Panc1 (cell line): ENCODE data around the gene KCNQ1. TPM values are rescaled to one million over a fixed set of nuclear protein-coding genes. Genes with fewer than 3 reads are reported as not detected.

Source experiments
- ATAC-seq: fragments of 200-7000 bp; cut with Tn5 transposase; 2 replicates; pipeline ENCODE4 v1.9.1; 2020; ENCODE audit warnings: mild to moderate bottlenecking, moderate library complexity
- BruUV-seq: library from RNA; stranded (reverse); fragments of 400-500 nt; replicated peaks from 2 replicates; lab custom pipeline; 2021; lab: Mats Ljungman, UMichigan
- CTCF ChIA-PET: fragments of 300-600 bp; sonication (Branson Sonifier 250); formaldehyde crosslinking; loops from one replicate; lab custom pipeline; 2022; ENCODE audit warnings: antibody characterized with exemption; lab: Charles Lee
- POLR2A ChIA-PET: fragments of 300-600 bp; sonication (Branson Sonifier 250); formaldehyde crosslinking; loops from one replicate; lab custom pipeline; 2022; ENCODE audit warnings: antibody characterized with exemption; lab: Charles Lee
- DNase-seq: peaks from one replicate; pipeline ENCODE4 v3.0.0-alpha.2; 2010; ENCODE audit warnings: low read depth, low spot score
- H3K27ac ChIP-seq: 2 replicates; pipeline ENCODE4 v1.5.1; 2011; ENCODE audit warnings: mild to moderate bottlenecking, low read length, inconsistent platforms
- H3K27me3 ChIP-seq: fragments of 200-500 bp; sonication (Bioruptor generic); 2 replicates; pipeline ENCODE4 v1.6.0; 2014; ENCODE audit warnings: low read length, inconsistent platforms; ENCODE audit not compliant: control insufficient read depth, insufficient read depth
- H3K36me3 ChIP-seq: fragments of 200-500 bp; sonication (Bioruptor generic); 2 replicates; pipeline ENCODE4 v1.5.1; 2014; ENCODE audit warnings: inconsistent platforms, mild to moderate bottlenecking, low read length, moderate library complexity; ENCODE audit not compliant: control insufficient read depth, insufficient read depth
- H3K4me1 ChIP-seq: 2 replicates; pipeline ENCODE4 v1.5.1; 2011; ENCODE audit warnings: inconsistent platforms, mild to moderate bottlenecking, low read length, moderate library complexity; ENCODE audit not compliant: control insufficient read depth, insufficient read depth
- H3K4me3 ChIP-seq, 2 experiments: 2 replicates each; pipeline ENCODE4 v1.5.1; 2011 to 2012; ENCODE audit warnings: low read depth in 2 of 2, low read length in 2 of 2, mild to moderate bottlenecking in 2 of 2, inconsistent platforms in 1 of 2, moderate library complexity in 1 of 2
- H3K9me3 ChIP-seq: fragments of 200-500 bp; sonication (Bioruptor generic); 2 replicates; pipeline ENCODE4 v1.5.1; 2014; ENCODE audit warnings: low read depth, mild to moderate bottlenecking, inconsistent platforms, low read length, moderate library complexity; ENCODE audit not compliant: control insufficient read depth, insufficient read depth
- CTCF ChIP-seq: fragments of 450-650 bp; IDR thresholded peaks from 2 replicates; pipeline ENCODE4 v1.5.1; 2017; ENCODE audit warnings: mild to moderate bottlenecking
- POLR2AphosphoS5 ChIP-seq: IDR thresholded peaks from 2 replicates; pipeline ENCODE4 v1.6.1; 2012; ENCODE audit warnings: mild to moderate bottlenecking, low read depth, low read length, moderate library complexity
- REST ChIP-seq, 2 experiments: IDR thresholded peaks; 2 replicates each; pipeline ENCODE4 v1.6.1; 2011 to 2012; ENCODE audit warnings: low read depth in 2 of 2, control low read depth in 1 of 2, low read length in 1 of 2, mild to moderate bottlenecking in 1 of 2, moderate library complexity in 1 of 2; ENCODE audit not compliant: insufficient read depth in 1 of 2
- SIN3A ChIP-seq: IDR thresholded peaks from 2 replicates; pipeline ENCODE4 v1.6.1; 2012; ENCODE audit warnings: low read depth, mild to moderate bottlenecking, low read length, moderate library complexity, borderline replicate concordance; ENCODE audit not compliant: insufficient read depth
- TCF7L2 ChIP-seq: IDR thresholded peaks from 2 replicates; pipeline ENCODE4 v1.6.1; 2011; ENCODE audit warnings: mild to moderate bottlenecking, low read depth, low read length, inconsistent platforms
- in situ Hi-C: cut with HindIII; loops from 2 replicates; pipeline ENCODE4 v1.10.0; 2016; ENCODE audit warnings: low sequenced_read_pairs, low pct_unique_long_range_greater_than_20kb
- intact Hi-C: fragments of 100-400 bp; cut with micrococcal nuclease; formaldehyde crosslinking; loops from one replicate; pipeline ENCODE4 v1.10.0; 2022; ENCODE audit not compliant: unreplicated experiment
- total RNA-seq: library from RNA; stranded (reverse); gene quantifications from one replicate; pipeline ENCODE4 v1.2.1, GENCODE V29; 2021; ENCODE audit not compliant: unreplicated experiment

Gene KCNQ1
- total RNA-seq, 1 experiment from 2014 or later: 1.0 TPM

- TF ChIP-seq CTCF (no peak), POLR2AphosphoS5 (no peak)
- BruUV-seq: no TSS peak
- Histone ChIP-seq H3K27ac (no peak overlapping the region), H3K4me3 (no peak overlapping the region), H3K4me1 (no peaks in the 10 kb centered on the region), H3K27me3 (no peaks in the 10 kb centered on the region), H3K36me3 (no peaks in the 10 kb centered on the region), H3K9me3 (peaks cover 42% of the 10 kb centered on the region)
- ChIA-PET CTCF (no interaction called here), POLR2A (no interaction called here)
- intact Hi-C loops: no loop called here
- in situ Hi-C loops: no loop called here
- DNase-seq: no peak
- no peak for ATAC-seq
These were observed 206.3 kb downstream of the KCNQ1 start for GRCh38 chr11:2651054-2651617.

- ChIA-PET CTCF (no interaction called here), POLR2A (no interaction called here)
- Histone ChIP-seq H3K27me3 (no peaks in the 10 kb centered on the region), H3K4me1 (no peaks in the 10 kb centered on the region), H3K36me3 (no peaks in the 10 kb centered on the region), H3K4me3 (no peak overlapping the region), H3K27ac (no peak overlapping the region), H3K9me3 (peaks cover 42% of the 10 kb centered on the region)
- ATAC-seq (no peak), DNase-seq (no peak)
- no TSS peak for BruUV-seq
- TF ChIP-seq SIN3A: no peak
- TF ChIP-seq POLR2AphosphoS5: no peak
- no peak for TF ChIP-seq CTCF
- no peak for TF ChIP-seq REST (IDR thresholded peaks at IDR 0.05; ENCODE audit: insufficient read depth in 1 of 2, low read depth in 2 of 2, low read length in 1 of 2)
- TF ChIP-seq TCF7L2: no peak
- in situ Hi-C loops: no loop called here
- intact Hi-C loops: no loop called here
These were observed 207.0 kb downstream of the KCNQ1 start for GRCh38 chr11:2651826-2652271.
